GM18502 (cell line): Measurements from ENCODE around the gene SPINT1.

ENCODE experiments used
- ATAC-seq: cut with Tn5 transposase; IDR thresholded peaks from one replicate; pipeline ENCODE4 v1.9.1; 2021; ENCODE audit warnings: mild to moderate bottlenecking; ENCODE audit not compliant: unreplicated experiment, poor library complexity

Gene SPINT1

DNA sequence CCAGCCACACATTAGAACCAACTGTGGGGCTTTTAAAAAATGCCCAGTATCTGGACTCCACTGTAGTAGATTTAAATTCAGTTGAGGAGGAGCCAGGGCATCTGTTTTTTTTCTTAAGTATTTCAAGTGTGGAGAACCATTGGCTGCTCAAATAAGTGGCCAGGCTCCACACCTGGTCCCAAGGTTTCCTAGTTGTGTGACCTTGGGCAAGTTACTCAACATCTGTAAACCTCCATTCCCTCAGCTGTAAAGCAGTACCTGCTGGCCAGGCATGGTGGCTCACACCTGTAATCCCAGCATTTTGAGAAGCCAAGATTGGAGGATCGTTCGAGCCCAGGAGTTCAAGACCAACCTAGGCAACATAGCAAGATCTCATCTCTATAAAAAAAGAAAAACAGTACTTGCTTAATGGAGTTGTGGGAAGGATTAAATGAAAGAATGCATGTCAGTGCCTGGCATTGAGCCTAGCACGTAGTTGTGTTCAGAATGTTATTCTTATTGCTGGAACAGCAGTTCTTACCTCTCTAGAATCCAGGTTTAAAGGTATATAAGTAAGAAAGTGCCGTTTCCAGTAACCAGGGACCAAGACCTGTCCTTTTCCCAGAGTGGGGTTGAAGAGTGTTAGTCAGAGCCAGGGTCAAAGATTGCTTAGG is 17.3 kb upstream of the SPINT1 start:
- no peak for ATAC-seq

DNA sequence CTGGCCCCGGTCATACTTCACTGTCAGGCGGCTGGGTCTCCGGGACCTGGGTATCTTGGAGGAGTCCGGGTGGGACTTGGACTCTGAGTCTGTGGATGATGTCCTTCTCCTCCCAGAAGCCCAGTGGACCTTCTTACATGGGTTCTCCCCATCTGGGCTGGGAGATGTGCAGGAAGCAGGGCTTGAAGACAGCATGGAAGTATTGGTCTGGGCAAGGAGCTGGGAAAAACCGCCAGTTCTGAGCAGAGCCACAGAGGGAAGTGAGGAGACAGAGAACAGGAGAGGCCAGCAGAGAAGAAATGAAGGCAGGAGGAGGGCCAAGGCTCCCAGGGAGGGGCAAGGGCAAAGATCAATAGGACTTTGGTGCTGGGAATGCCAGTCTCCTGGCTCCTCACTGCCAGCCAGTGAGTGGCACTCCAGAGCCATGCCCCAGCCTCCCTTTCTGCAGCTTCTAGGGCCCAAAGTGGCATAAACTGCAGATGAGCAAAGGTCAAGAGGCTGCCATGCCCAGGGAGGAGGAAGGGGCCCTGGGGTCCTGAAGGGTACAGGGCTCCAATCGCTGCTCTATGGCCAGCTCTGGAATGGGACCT is 15.3 kb upstream of the SPINT1 start, which contains the start of gene PPP1R14D:
TSS of gene PPP1R14D (minus strand) at position 262 of the 590 bp plus-strand sequence. CDS start at position 195, 67 bp downstream.
- ATAC-seq, result no peak

DNA sequence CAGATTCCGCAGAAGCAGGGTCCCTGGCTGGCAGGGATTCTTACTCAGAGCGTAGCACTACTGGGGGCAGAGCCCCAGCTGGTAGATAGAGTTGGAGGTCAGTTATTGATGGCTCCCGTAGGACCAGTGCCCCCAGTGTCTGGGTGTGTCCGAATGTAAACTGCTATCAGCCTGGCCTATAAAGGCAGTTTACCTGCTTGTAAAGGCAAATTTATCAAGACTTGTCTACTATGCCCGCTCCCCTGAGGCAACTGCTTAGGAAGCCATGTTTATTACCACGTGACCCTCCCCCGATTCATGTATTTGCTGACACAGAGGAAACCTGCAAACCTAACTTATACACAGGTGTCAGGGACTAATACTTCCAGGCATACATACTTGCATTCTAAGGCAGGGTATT is 14.7 kb upstream of the SPINT1 start:
- no peak for ATAC-seq

DNA sequence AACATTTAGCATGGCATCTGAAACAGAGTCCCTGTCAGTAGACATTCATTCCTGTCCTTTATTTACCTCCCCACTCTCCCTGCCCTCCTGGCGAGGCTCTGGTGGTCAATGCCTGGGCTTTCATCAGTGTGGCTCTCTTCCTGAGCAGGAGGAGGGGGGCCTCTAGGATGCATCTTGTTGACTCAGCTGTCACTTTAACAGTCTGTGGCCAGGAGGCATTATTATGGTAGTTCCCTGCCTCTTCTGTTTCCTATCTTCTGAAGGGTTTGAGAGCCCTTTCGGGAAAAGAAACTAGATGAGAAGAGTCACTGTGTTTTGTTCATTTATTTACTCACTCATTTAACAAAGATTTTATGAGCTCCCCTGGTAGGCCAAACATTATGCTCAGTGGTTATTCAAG is 13.0 kb upstream of the SPINT1 start:
- no peak for ATAC-seq

DNA sequence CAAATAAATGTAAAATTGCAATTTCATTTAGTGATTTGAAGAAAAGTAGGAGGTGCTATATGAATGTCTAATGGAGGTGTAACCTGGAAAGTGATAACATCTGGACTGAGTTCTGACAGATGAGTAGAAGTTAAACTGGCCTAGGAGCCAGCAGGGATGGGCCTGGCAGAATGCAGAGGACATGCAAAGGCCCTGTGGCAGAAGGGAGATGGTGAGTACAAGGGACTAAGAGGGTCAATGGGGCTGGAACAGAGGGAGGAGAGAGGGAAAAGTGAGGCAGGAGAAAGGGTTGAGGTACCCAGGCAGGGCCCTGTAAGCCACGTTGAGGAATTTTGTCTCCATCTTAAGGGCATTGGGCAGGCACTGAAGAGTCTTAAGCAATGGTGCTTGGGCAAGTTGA is 12.0 kb upstream of the SPINT1 start:
- no peak for ATAC-seq

DNA sequence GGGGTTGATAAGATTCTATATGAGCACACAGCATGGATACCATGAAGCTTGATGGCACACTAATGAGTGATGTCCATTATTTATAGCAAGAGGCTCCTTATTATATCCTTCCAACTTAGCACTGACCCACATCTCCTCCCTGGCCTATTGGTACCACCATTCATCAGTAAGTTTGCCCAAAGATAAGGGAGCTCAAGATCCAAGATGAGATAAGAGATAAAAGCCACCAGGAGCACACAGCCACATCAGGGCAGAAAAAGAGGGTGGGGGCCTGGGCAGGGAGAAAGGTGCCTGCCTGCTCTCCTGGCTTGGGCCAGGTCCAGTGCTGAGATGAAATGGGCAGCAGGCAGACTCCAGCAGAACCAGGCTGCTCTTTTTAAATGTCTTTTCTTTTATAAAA is 10.9 kb upstream of the SPINT1 start:
- ATAC-seq, result no peak

DNA sequence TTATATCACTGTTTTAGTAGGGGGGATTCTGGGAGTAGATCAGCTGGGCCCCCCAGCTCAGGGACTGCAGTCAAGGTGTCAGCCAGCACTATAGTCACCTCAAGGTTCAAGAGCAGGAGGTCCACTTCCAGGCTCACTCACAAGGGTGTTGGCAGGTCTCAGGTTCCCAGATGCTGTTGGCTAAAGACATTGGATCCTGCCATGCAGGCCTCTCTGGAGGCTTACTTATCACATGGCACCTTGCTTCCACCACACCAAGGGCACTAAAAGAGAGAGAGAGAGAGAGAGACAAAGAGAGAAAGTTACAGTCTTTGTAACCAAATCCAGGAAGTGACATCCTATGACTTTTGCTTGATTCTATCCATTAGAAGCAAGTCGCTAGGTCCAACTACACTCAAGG is 7.8 kb upstream of the SPINT1 start:
- no peak for ATAC-seq

DNA sequence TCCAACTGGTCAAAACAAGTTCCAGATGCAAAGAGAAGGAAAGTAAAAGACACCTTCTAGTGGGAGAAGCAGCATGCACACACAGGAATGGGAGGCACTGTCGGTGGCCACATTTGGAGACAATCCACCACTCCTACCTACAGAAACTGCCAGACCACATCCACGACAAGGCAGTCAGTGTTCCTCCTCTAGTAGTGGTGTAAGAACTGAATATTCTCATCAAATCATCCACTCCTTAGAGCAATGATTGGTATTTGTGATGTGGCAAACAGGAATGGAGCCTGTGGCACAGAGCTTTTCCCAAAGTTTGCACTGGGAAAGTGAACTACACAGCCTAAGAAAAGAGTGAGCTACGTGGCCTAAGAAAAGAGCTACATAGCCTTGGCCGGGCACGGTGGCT is 5.1 kb upstream of the SPINT1 start:
- no peak for ATAC-seq

DNA sequence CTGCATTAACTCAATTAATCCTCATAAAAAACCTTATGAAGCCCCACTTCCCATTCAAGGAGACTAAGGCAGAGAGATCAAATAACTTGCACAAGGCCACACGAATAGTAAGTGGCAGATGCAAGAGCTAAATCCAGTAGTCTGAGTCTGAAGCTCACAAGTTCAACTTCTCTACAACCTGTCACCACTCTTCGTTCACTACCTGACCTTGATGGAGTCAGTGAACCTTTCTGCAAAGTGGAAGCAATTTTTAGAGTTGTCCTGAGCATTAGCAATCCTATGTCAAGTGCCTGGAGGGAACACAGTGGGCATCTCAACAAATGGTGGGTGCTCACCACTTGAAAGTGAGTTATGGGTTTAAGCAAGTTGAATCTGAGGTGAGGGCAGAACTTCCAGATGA is 2.1 kb upstream of the SPINT1 start:
- no peak for ATAC-seq

DNA sequence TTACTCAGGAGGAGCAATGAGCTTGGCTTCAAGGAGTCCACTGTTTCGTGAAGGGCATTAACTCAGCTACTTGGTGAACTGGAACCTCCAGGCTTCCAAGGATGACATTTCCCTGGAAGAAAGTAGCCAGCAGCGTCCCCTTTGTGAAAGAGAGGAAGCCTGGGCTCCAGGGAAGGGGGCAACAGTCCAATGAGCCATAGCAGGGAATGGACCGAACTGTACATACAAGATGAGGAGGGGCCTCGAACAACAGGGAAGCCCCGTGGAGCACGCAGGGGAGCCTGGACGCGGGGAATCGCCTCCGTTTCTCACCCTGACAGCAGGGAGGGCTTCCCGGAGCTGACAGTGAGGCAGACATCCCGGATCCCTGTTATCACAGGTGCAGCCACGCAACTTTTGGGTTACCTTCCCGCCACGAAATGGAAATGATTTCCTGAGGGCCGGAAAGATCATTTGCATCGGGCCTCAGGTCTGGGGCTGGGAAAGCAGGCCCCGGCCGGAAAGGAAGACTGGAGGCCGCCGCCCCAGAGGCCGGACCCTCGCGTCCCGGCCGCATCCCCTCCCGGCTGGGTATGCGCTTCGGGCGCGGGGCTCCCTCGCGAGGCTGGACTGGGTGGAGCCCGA is 475 bp upstream of the SPINT1 start:
- ATAC-seq, result no peak

DNA sequence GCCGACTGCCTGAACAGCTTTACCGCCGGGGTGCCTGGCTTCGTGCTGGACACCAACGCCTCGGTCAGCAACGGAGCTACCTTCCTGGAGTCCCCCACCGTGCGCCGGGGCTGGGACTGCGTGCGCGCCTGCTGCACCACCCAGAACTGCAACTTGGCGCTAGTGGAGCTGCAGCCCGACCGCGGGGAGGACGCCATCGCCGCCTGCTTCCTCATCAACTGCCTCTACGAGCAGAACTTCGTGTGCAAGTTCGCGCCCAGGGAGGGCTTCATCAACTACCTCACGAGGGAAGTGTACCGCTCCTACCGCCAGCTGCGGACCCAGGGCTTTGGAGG is 815 bp downstream of the SPINT1 start:
- ATAC-seq, result no peak

DNA sequence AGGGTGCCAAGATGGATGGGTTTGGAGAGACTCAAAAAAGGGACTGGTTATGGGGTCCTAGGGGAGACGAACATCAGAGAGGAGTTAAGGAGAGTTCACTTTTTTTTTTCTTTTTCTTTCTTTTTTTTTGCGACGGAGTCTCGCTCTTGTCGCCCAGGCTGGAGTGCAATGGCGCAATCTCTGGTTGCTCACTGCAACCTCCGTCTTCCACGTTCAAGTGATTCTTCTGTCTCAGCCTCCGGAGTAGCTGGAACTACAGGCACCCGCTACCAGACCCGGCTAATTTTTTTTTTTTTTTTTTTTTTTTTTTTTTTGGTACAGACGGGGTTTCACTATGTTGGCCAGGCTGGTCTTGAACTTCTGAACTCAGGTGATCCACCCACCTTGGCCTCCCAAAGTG is 1.2 kb downstream of the SPINT1 start:
- no peak for ATAC-seq

DNA sequence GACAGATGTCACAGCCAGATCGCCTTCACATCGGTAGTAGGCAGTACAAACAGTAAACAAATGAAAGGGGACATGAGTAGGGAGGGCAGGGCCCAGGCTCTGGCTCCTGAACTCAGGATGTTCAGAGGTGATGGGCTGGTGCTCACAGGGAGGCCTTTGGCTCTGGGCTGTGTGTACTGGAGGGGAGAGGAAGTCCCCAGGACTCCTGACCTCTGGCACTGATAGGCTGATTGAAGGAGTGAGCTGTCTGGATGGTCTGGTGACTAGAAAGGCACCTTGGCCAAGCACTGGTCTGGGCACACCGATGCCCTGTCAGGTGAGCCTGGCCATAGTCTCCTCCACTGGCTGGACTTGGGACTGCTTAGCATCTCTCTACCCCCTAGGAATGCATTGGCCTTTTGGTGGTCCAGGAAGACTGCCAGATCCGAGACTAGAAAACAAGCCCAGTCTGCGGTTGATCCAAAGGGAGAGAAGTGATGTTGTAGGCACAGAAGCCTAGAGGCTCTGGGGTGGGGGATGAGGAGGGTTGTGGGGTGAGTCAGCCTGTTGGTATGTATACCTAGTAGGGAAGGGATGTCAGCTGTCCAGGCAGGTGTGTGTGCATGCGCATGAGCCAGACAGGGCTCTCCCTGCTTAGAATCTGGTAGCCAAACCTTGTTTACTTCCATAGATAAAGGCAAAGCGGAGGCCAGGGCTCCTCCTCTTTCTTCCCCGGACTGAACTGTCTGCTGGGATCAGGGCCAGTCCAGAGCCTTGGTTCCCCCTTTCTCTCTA is 1.9 kb downstream of the SPINT1 start:
- ATAC-seq, result no peak

DNA sequence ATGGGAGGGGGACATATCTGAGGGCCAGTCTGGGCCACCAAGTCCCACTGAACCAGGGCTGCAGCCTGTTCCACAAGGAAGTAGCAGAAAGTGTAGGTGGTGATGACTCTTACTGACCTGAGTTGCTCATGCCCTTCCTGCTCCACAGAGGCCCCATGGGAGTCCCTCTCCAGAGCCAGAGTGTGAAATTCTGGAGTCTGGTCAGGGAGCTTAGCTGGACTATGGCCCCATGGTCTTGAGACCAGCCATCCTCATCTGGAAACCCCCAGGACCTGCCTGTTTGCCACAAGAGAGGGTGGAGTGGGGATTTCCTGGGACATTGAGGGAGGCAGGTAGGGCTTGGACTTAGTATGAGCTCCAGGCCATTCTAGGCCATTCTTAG is 3.0 kb downstream of the SPINT1 start:
- no peak for ATAC-seq

DNA sequence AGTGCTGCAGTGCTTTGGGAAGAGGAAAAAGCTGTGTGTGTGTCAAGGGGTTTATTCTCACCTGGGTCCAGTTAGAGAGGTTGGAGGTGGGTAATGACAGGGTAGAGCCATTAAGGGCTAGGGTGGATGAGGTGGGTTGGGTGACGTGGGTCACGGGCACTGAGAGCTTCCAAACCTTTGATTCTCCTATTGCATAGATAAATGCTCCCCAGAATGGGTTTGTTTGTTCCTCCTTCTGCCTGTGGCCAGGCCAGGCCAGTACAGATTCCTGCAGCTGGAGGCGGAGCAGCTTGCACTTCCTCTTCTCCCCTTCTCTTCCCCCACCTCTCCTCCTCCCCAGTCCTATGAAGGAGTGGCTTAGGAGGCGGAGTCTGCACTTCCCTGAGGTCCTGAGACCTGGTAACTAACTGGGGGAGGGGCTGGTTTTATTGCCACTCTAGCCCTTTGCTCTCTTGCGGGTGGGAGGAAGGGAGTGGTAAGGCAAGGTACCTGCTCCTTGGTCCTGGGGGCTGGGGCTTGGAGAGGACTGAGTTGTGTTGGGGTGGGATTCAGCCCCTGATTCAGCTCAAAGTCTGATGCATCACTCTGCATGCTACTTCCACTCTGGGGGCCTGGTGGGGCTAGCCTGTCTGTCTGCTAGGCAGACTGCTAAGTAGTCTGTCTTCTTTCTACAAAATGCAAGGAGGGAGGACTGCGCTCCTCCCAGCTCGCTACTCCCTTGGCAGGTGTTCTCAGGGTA is 3.5 kb downstream of the SPINT1 start:
- peak; percentile 77 for ATAC-seq

DNA sequence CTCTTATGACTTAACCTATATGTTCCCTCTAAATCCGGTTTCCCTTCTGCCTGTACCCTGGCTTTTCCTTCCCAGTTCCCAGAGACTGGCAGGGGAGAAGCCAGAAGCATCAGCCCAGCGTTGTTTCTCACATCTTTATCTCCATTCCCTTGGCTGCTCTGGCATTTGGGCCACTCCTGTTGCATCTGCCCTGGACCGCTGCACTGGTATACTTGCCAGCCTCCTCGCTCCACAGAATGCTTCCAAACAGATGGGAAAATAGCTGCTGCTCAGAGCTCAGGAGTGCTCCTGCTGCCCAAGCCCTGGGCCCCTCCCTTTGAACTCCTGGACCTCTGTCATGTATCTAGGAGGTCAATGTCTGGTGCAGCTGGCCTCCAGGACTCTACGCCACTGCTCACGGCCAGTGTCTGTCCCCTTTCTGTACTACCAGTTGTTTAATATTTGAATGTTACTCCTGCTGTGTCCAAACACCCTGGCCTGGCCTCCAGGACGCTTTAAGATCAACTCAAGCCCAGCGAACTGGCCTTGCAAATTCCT is 6.8 kb downstream of the SPINT1 start:
- ATAC-seq, result no peak

DNA sequence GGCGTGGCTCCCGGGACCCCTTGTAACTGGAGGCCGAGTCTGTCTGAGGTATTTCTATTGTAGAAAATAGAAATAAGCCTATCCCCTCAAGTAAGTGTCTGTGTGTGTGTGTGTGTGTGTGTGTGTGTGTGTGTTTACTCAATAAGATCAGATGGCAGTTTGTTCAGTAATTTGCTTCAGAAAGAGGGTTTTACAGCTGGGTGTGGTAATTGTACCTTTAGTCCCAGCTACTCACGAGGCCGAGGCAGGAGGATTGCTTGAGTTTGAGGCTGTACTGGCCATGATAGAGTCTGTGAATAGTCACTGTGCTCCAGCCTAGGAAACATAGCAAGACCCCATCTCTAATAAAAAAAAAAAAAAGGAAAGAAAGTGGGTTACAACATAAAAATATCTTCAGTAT is 8.7 kb downstream of the SPINT1 start:
- no peak for ATAC-seq

DNA sequence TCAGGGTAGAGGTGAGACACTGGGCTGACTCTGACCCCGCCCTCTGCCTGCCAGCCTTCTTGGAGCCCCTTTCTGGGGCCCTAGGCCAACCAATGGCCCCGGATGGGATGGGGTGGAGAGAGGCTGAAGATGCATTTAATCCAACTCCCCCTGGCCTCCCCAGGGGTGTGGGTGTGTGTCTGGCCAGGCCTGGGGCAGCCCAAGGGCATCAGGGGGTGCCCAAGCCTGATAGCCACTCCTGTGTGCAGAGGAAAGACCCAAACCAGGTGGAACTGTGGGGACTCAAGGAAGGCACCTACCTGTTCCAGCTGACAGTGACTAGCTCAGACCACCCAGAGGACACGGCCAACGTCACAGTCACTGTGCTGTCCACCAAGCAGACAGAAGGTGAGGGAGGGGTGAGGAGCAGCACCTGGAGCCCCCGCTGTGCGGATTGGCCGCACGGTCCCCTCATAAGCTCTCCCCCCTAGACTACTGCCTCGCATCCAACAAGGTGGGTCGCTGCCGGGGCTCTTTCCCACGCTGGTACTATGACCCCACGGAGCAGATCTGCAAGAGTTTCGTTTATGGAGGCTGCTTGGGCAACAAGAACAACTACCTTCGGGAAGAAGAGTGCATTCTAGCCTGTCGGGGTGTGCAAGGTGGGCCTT is 9.5 kb downstream of the SPINT1 start:
- ATAC-seq, result no peak

DNA sequence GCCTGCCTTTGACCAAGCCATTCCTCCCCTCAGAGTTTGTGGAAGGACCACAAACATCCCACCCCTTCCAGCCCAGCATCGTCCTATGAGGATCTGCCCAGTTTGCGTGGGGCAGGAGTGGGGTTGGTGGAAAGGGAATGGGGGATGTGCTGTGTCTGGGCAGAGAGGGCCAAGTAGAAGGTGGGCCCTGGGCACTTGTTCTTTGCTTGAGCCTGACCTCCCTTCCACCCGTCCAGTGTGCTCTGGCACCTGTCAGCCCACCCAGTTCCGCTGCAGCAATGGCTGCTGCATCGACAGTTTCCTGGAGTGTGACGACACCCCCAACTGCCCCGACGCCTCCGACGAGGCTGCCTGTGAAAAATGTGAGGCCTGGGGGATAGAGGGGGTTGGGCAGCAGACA is 10.3 kb downstream of the SPINT1 start:
- ATAC-seq, result no peak

DNA sequence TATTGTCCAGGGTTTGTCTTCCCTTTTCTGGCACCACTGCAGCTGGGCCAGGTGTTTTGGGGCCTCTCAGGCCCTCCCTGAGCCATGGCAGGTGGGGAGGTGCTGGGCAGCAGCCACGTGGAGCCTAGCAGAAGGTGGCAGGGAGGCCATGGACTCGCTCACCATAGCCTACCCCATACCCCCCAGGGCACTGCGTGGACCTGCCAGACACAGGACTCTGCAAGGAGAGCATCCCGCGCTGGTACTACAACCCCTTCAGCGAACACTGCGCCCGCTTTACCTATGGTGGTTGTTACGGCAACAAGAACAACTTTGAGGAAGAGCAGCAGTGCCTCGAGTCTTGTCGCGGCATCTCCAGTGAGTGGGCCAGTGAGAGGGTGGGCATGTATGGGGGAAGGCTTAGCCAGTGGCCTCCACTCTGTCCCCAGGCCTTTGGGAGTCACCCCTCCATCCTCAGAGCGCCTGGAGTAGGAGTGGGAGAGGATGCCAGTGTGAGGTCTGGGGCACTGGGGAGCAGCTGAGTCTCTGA is 11.9 kb downstream of the SPINT1 start:
- no peak for ATAC-seq
